H1 (cell line): ENCODE results near the gene KNOP1. TPM values are rescaled to one million over a fixed set of nuclear protein-coding genes. Genes with fewer than 3 reads are reported as not detected.

Source experiments
- CTCF ChIA-PET: fragments of 300-600 bp; sonication (Branson Sonifier 250); formaldehyde crosslinking; loops from one replicate; lab custom pipeline; 2021; ENCODE audit not compliant: partially characterized antibody; lab: Charles Lee
- POLR2A ChIA-PET: fragments of 300-600 bp; sonication (Branson Sonifier 250); formaldehyde crosslinking; loops from one replicate; lab custom pipeline; 2021; ENCODE audit warnings: inconsistent platforms; ENCODE audit not compliant: partially characterized antibody; lab: Charles Lee
- DNase-seq, 2 experiments: peaks; one replicate each; pipeline versions ENCODE4 v3.0.0 to v3.0.0-alpha.2; 2010 to 2022; ENCODE audit warnings: low spot score in 2 of 2, low read depth in 1 of 2, mixed read lengths in 1 of 2
- FAIRE-seq: peaks from 2 replicates; lab custom pipeline; 2011; peaks lifted over from hg19 to GRCh38; lab: Jason Lieb, UNC
- H2AFZ ChIP-seq: 2 replicates; pipeline ENCODE4 v1.8.1; 2012; ENCODE audit warnings: low read length, inconsistent platforms
- H2AK5ac ChIP-seq: 2 replicates; pipeline ENCODE4 v1.6.1; 2013; ENCODE audit warnings: low read depth, low read length
- H2BK120ac ChIP-seq: replicated peaks from 2 replicates; pipeline ENCODE3; 2013; ENCODE audit warnings: low read depth, low read length, inconsistent platforms
- H2BK12ac ChIP-seq: 2 replicates; pipeline ENCODE4 v1.6.1; 2013; ENCODE audit warnings: low read depth, low read length
- H2BK15ac ChIP-seq: 2 replicates; pipeline ENCODE4 v1.6.1; 2013; ENCODE audit warnings: low read length
- H2BK20ac ChIP-seq: 2 replicates; pipeline ENCODE4 v1.6.1; 2013; ENCODE audit warnings: low read length
- H2BK5ac ChIP-seq: 2 replicates; pipeline ENCODE4 v1.6.1; 2013; ENCODE audit warnings: low read depth, low read length
- H3K14ac ChIP-seq: 2 replicates; pipeline ENCODE4 v1.6.1; 2013; ENCODE audit warnings: inconsistent platforms; ENCODE audit not compliant: insufficient read length
- H3K18ac ChIP-seq: 2 replicates; pipeline ENCODE4 v1.6.1; 2013; ENCODE audit warnings: low read length; ENCODE audit errors: extremely low read depth
- H3K23ac ChIP-seq: 2 replicates; pipeline ENCODE4 v1.6.1; 2013; ENCODE audit warnings: inconsistent platforms; ENCODE audit not compliant: insufficient read length
- H3K23me2 ChIP-seq: 2 replicates; pipeline ENCODE4 v1.6.1; 2013; ENCODE audit warnings: low read depth, low read length
- H3K27ac ChIP-seq: 2 replicates; pipeline ENCODE4 v1.6.1; 2011; ENCODE audit warnings: low read depth, low read length, inconsistent platforms
- H3K27me3 ChIP-seq, 4 experiments: replicated peaks in 1 of 4; 1 replicate in 1 of 4; 2 replicates in 3 of 4; pipeline versions ENCODE4 v1.6.1 to v1.8.1; 2011 to 2013; ENCODE audit warnings: low read length in 3 of 4, mild to moderate bottlenecking in 3 of 4, inconsistent platforms in 2 of 4, mixed read lengths in 2 of 4, moderate library complexity in 1 of 4; ENCODE audit not compliant: control insufficient read depth in 3 of 4, insufficient read depth in 3 of 4; ENCODE audit errors: extremely low read depth in 1 of 4
- H3K36me3 ChIP-seq, 4 experiments: 2 replicates each; pipeline versions ENCODE4 v1.6.1 to v1.8.1; 2011 to 2013; ENCODE audit warnings: mild to moderate bottlenecking in 4 of 4, low read length in 3 of 4, moderate library complexity in 2 of 4, control low read depth in 1 of 4, inconsistent platforms in 1 of 4; ENCODE audit not compliant: insufficient read depth in 4 of 4, control insufficient read depth in 2 of 4
- H3K4ac ChIP-seq: replicated peaks from 2 replicates; pipeline ENCODE3; 2013; ENCODE audit warnings: low read length, low read depth, mixed read lengths, inconsistent platforms; ENCODE audit not compliant: insufficient read length
- H3K4me1 ChIP-seq, 4 experiments: replicated peaks in 1 of 4; 1 replicate in 1 of 4; 2 replicates in 3 of 4; pipeline versions ENCODE4 v1.6.1 to v1.8.1; 2011 to 2013; ENCODE audit warnings: low read length in 3 of 4, inconsistent platforms in 2 of 4, mixed read lengths in 1 of 4; ENCODE audit not compliant: insufficient read depth in 4 of 4, control insufficient read depth in 3 of 4
- H3K4me2 ChIP-seq, 2 experiments: 2 replicates each; pipeline versions ENCODE4 v1.6.1 to v1.8.1; 2011 to 2013; ENCODE audit warnings: low read depth in 2 of 2, low read length in 2 of 2, control low read depth in 1 of 2, inconsistent platforms in 1 of 2, mild to moderate bottlenecking in 1 of 2; ENCODE audit not compliant: insufficient read depth in 1 of 2
- H3K4me3 ChIP-seq, 4 experiments: fragments of 200-600, 300-600 bp in 1 of 4; sonication (generic), shearing (Covaris generic), sonication (Bioruptor Twin) in 1 of 4; 2 replicates each; pipeline versions ENCODE4 v1.5.1 to v1.8.1; 2011 to 2016; ENCODE audit warnings: low read length in 4 of 4, low read depth in 3 of 4, control low read depth in 2 of 4, inconsistent platforms in 2 of 4, mild to moderate bottlenecking in 2 of 4, mixed read lengths in 1 of 4, moderate library complexity in 1 of 4; ENCODE audit not compliant: insufficient read depth in 2 of 4; ENCODE audit errors: extremely low read depth in 1 of 4
- H3K56ac ChIP-seq: replicated peaks from 2 replicates; pipeline ENCODE3; 2013; ENCODE audit warnings: low read depth, mild to moderate bottlenecking, mixed read lengths, low read length, inconsistent platforms; ENCODE audit not compliant: insufficient read length
- H3K79me1 ChIP-seq: 2 replicates; pipeline ENCODE4 v1.6.1; 2013; ENCODE audit warnings: low read depth, low read length, control low read depth
- H3K79me2 ChIP-seq, 2 experiments: 2 replicates each; pipeline versions ENCODE4 v1.6.1 to v1.8.1; 2012 to 2013; ENCODE audit warnings: low read length in 2 of 2, mild to moderate bottlenecking in 2 of 2, inconsistent platforms in 1 of 2; ENCODE audit not compliant: insufficient read depth in 2 of 2, control insufficient read depth in 1 of 2
- H3K9ac ChIP-seq, 4 experiments: replicated peaks in 1 of 4; 1 replicate in 1 of 4; 2 replicates in 3 of 4; pipeline versions ENCODE4 v1.6.1 to v1.8.1; 2011 to 2013; ENCODE audit warnings: low read depth in 3 of 4, low read length in 3 of 4, control low read depth in 2 of 4, mild to moderate bottlenecking in 2 of 4, moderate library complexity in 2 of 4, inconsistent platforms in 1 of 4; ENCODE audit errors: extremely low read depth in 1 of 4
- H3K9me3 ChIP-seq, 2 experiments: 2 replicates each; pipeline versions ENCODE4 v1.6.1 to v1.8.1; 2012 to 2013; ENCODE audit warnings: mild to moderate bottlenecking in 2 of 2, moderate library complexity in 2 of 2, control low read depth in 1 of 2, inconsistent platforms in 1 of 2, low read depth in 1 of 2, low read length in 1 of 2, mixed read lengths in 1 of 2; ENCODE audit not compliant: insufficient read depth in 2 of 2
- H4K20me1 ChIP-seq, 2 experiments: replicated peaks in 1 of 2; 2 replicates each; pipeline versions ENCODE3 to v1.8.1; 2011 to 2013; ENCODE audit warnings: inconsistent platforms in 2 of 2, low read length in 2 of 2, mild to moderate bottlenecking in 1 of 2; ENCODE audit not compliant: insufficient read depth in 2 of 2, control insufficient read depth in 1 of 2
- H4K5ac ChIP-seq: 2 replicates; pipeline ENCODE4 v1.6.1; 2013; ENCODE audit warnings: low read length, low read depth, mixed read lengths, inconsistent platforms; ENCODE audit not compliant: insufficient read length
- H4K8ac ChIP-seq: 2 replicates; pipeline ENCODE4 v1.8.0; 2013; ENCODE audit warnings: mild to moderate bottlenecking, moderate library complexity, low read length, inconsistent platforms; ENCODE audit not compliant: insufficient read depth; ENCODE audit errors: extremely low read depth
- H4K91ac ChIP-seq: replicated peaks from 2 replicates; pipeline ENCODE3; 2013; ENCODE audit warnings: low read length, mixed read lengths, inconsistent platforms; ENCODE audit not compliant: insufficient read length
- BCL11A ChIP-seq, 2 experiments: IDR thresholded peaks; one replicate each; pipeline ENCODE4 v1.6.1; 2011; ENCODE audit warnings: low read depth in 2 of 2, low read length in 2 of 2, mild to moderate bottlenecking in 2 of 2
- EGR1 ChIP-seq: IDR thresholded peaks from 2 replicates; pipeline ENCODE4 v1.6.1; 2011; ENCODE audit warnings: low read depth, low read length, borderline replicate concordance
- GTF2F1 ChIP-seq: IDR thresholded peaks from 2 replicates; pipeline ENCODE4 v1.6.1; 2012; ENCODE audit warnings: low read depth, low read length, improper control_type of control experiment, borderline replicate concordance
- HDAC2 ChIP-seq, 2 experiments: fragments of 300-600 bp in 1 of 2; sonication (generic) in 1 of 2; IDR thresholded peaks; 2 replicates each; pipeline ENCODE4 v1.6.1; 2011 to 2012; ENCODE audit warnings: low read depth in 2 of 2, low read length in 2 of 2, mild to moderate bottlenecking in 2 of 2, moderate library complexity in 2 of 2, borderline replicate concordance in 1 of 2, inconsistent platforms in 1 of 2
- HDAC6 ChIP-seq: IDR thresholded peaks from one replicate; pipeline ENCODE4 v1.7.1; 2012; ENCODE audit warnings: low read depth, mild to moderate bottlenecking, inconsistent platforms, low read length, moderate library complexity
- JUN ChIP-seq: IDR thresholded peaks from 2 replicates; pipeline ENCODE4 v1.6.1; 2011; ENCODE audit warnings: low read depth, mild to moderate bottlenecking, improper control_type of control experiment, low read length
- JUND ChIP-seq: IDR thresholded peaks from 2 replicates; pipeline ENCODE4 v1.6.1; 2011; ENCODE audit warnings: mild to moderate bottlenecking, improper control_type of control experiment, low read length
- MAFK ChIP-seq: IDR thresholded peaks from 2 replicates; pipeline ENCODE4 v1.6.1; 2012; ENCODE audit warnings: low read depth, mild to moderate bottlenecking, improper control_type of control experiment, low read length
- MAX ChIP-seq: IDR thresholded peaks from 2 replicates; pipeline ENCODE4 v1.6.1; 2012; ENCODE audit warnings: inconsistent platforms
- NRF1 ChIP-seq: IDR thresholded peaks from 2 replicates; pipeline ENCODE4 v1.6.1; 2011; ENCODE audit warnings: mild to moderate bottlenecking, low read depth, low read length, improper control_type of control experiment
- RNF2 ChIP-seq: fragments of 200-900, 300-1000 bp; sonication (generic); IDR thresholded peaks from 2 replicates; pipeline ENCODE4 v1.7.1; 2016; ENCODE audit warnings: borderline replicate concordance, low read depth, mild to moderate bottlenecking, antibody characterized with exemption, low read length; ENCODE audit not compliant: poor library complexity, severe bottlenecking; ENCODE audit errors: missing control alignments
- SIRT6 ChIP-seq: IDR thresholded peaks from one replicate; pipeline ENCODE4 v1.7.1; 2012; ENCODE audit warnings: low read length, inconsistent platforms
- SP4 ChIP-seq: IDR thresholded peaks from 2 replicates; pipeline ENCODE4 v1.6.1; 2012; ENCODE audit warnings: low read length, inconsistent platforms
- TBP ChIP-seq: IDR thresholded peaks from 2 replicates; pipeline ENCODE4 v1.6.1; 2011; ENCODE audit warnings: low read depth, low read length, improper control_type of control experiment
- WGBS, 2 experiments: shearing (Covaris generic) in 1 of 2; methylation state at CpG; one replicate each; pipeline versions ENCODE4 v1.1.6 to v1.1.7; 2013 to 2015; ENCODE audit warnings: low lambda C conversion rate in 2 of 2, mixed read lengths in 2 of 2, inconsistent platforms in 1 of 2, low coverage in 1 of 2, missing lambda C conversion rate in 1 of 2; ENCODE audit not compliant: insufficient replicate concordance in 2 of 2, insufficient coverage in 1 of 2, insufficient read length in 1 of 2; ENCODE audit errors: extremely low coverage in 1 of 2, missing lambda C conversion rate in 1 of 2; 5-methylcytosine and 5-hydroxymethylcytosine counted together
- polyA plus RNA-seq, 7 experiments: library from polyadenylated mRNA; depleted of rRNA in 3 of 7; stranded (reverse) in 5 of 7; unstranded in 2 of 7; fragments of >200 nt in 5 of 7; fragments of 200-250 nt in 2 of 7; gene quantifications; 1 replicate in 5 of 7; 2 replicates in 1 of 7; 4 replicates in 1 of 7; pipeline versions ENCODE4 v1.2.1 to v1.2.3, GENCODE V29; 2011 to 2013; ENCODE audit warnings: missing spikeins in 2 of 7, mixed read lengths in 2 of 7
- total RNA-seq: library from RNA; stranded (reverse); fragmentation: NEBNext Ultra II Directional; extraction: Animal tissue kit (Norgen Biotek cat#: 25700); gene quantifications from 2 replicates; pipeline ENCODE4 v1.2.1, GENCODE V29; 2021

The KNOP1 gene
- total and polyA plus RNA-seq, 2 of the 8 experiments (the other 6 are each of a cell fraction or from before 2014, with no cell fraction given) = 21.6 to 87.9 TPM

GRCh38 chr16:19677402-19677801 is 40.6 kb downstream of the KNOP1 start:
- 91% methylated on average over 7 of the region's 7 CpGs; no CpG with 5 or more reads in 1 of the 2 experiments for WGBS, 2 experiments
- H3K79me1 ChIP-seq = no peaks in the 10 kb centered on the region
- H3K9me3 ChIP-seq = no peaks in the 10 kb centered on the region
- no peak overlapping the region for H2BK15ac ChIP-seq
- no peak overlapping the region for H3K4me3 ChIP-seq
- H2AK5ac ChIP-seq = no peak overlapping the region
- H4K20me1 ChIP-seq = no peaks in the 10 kb centered on the region
- POLR2A ChIA-PET = interaction anchor here (1.0 to 1.2 kb wide), 3 partner anchors 9 to 121 kb away, joined by 3 to 5 read pairs (median 3); no protein-coding TSS in a partner anchor
- no peak overlapping the region for H4K8ac ChIP-seq
- FAIRE-seq (no peak), DNase-seq (no peak)
- no peaks in the 10 kb centered on the region for H3K27me3 ChIP-seq
- H3K36me3 ChIP-seq = peaks cover 0 to 5% (median 0%) of the 10 kb centered on the region in 4 experiments; a peak in 4 of 8 replicates
- no peaks in the 10 kb centered on the region for H3K4me1 ChIP-seq
- H3K56ac ChIP-seq = no peak overlapping the region
- no peaks in the 10 kb centered on the region for H3K23me2 ChIP-seq
- H3K9ac ChIP-seq = no peak overlapping the region
- no peak overlapping the region for H3K27ac ChIP-seq
- no peak overlapping the region for H3K4me2 ChIP-seq
- no peak overlapping the region for H2BK120ac ChIP-seq
- H4K91ac ChIP-seq = no peak overlapping the region
- H4K5ac ChIP-seq = no peak overlapping the region
- no peak overlapping the region for H2BK20ac ChIP-seq
- no peak overlapping the region for H3K18ac ChIP-seq
- H3K79me2 ChIP-seq = no peaks in the 10 kb centered on the region
- H2AFZ ChIP-seq = no peak overlapping the region
- H3K14ac ChIP-seq = no peak overlapping the region
- H3K23ac ChIP-seq = no peak overlapping the region
- no peak overlapping the region for H3K4ac ChIP-seq
- no peak overlapping the region for H2BK12ac ChIP-seq
- CTCF ChIA-PET = interaction anchor here (1.1 kb wide), 1 partner anchor 209 kb away, joined by 5 read pairs; no protein-coding TSS in a partner anchor
- no peak overlapping the region for H2BK5ac ChIP-seq
- TF ChIP-seq TBP (no peak), HDAC2 (IDR thresholded peaks at IDR 0.05; ENCODE audit: borderline replicate concordance in 1 of 2, low read depth in 2 of 2, low read length in 2 of 2) (no peak), JUND (no peak), MAFK (no peak), EGR1 (no peak), SP4 (no peak), JUN (no peak), RNF2 (no peak), GTF2F1 (no peak), NRF1 (no peak), MAX (no peak), HDAC6 (no peak), SIRT6 (no peak), BCL11A (IDR thresholded peaks at IDR 0.05; ENCODE audit: low read depth in 2 of 2, low read length in 2 of 2) (no peak)
